ENCODE results near the gene CDIPT. TPM values are rescaled to one million over a fixed set of nuclear protein-coding genes. Genes with fewer than 3 reads are reported as not detected.

Gene CDIPT
- 80.6 and 87.8 TPM in 2 replicates for total RNA-seq

GRCh38 chr16:29862884-29863668, at the start of gene CDIPT:
Gene CDIPT, minus strand, starts transcription at chr16:29863226. Its CDS starts 369 bp downstream, at chr16:29862857.

GRCh38 chr16:29900102-29900887, 37.3 kb upstream of the CDIPT start, which contains the start of gene ASPHD1:
Gene ASPHD1, plus strand, starts transcription at chr16:29900488. Its CDS starts 484 bp downstream, at chr16:29900972.

GRCh38 chr16:29899516-29900101, 36.6 kb upstream of the CDIPT start, which contains the start of gene SEZ6L2:
Gene SEZ6L2, minus strand, starts transcription at chr16:29899550. Its CDS starts 531 bp downstream, at chr16:29899019.

GRCh38 chr16:29820271-29820701, 42.7 kb downstream of the CDIPT start, which contains the start of gene MVP:
Gene MVP, plus strand, starts transcription at chr16:29820462. Its CDS starts 10,088 bp downstream, at chr16:29830550.

GRCh38 chr16:29815793-29816693, 47.0 kb downstream of the CDIPT start, which contains the start of gene PAGR1:
Gene PAGR1, plus strand, starts transcription at chr16:29816152. Its CDS starts 374 bp downstream, at chr16:29816526.

GRCh38 chr16:29811896-29812665, 50.9 kb downstream of the CDIPT start, which contains the start of gene PRRT2:
Gene PRRT2, plus strand, starts transcription at chr16:29812193. Its CDS starts 862 bp downstream, at chr16:29813055.

Other genes with a start within 250 kb of the CDIPT start
- gene SPN, start 200.0 kb downstream of the CDIPT start, total RNA-seq = not detected in 2 replicates
- gene QPRT, start 184.0 kb downstream of the CDIPT start, total RNA-seq = 49.1 and 53.6 TPM in 2 replicates
- not detected in 2 replicates for gene C16orf54, start 117.2 kb downstream of the CDIPT start, total RNA-seq
- not detected in 2 replicates for gene ZG16, start 85.0 kb downstream of the CDIPT start, total RNA-seq
- 110 and 114 TPM in 2 replicates for gene KIF22, start 72.5 kb downstream of the CDIPT start, total RNA-seq
- 262 and 274 TPM in 2 replicates for gene MAZ, start 56.7 kb downstream of the CDIPT start, total RNA-seq
- 0.67 and 0.89 TPM in 2 replicates for gene PRRT2, start 51.0 kb downstream of the CDIPT start, total RNA-seq
- 40.0 and 42.4 TPM in 2 replicates for gene PAGR1, start 47.1 kb downstream of the CDIPT start, total RNA-seq
- gene MVP, start 42.8 kb downstream of the CDIPT start, total RNA-seq = 311 and 319 TPM in 2 replicates
- 1.7 and 3.4 TPM in 2 replicates for gene SEZ6L2, start 36.3 kb upstream of the CDIPT start, total RNA-seq
- 2.9 and 4.8 TPM in 2 replicates for gene ASPHD1, start 37.3 kb upstream of the CDIPT start, total RNA-seq
- gene KCTD13, start 63.0 kb upstream of the CDIPT start, total RNA-seq = 7.2 and 8.6 TPM in 2 replicates
- gene TMEM219, start 98.9 kb upstream of the CDIPT start, total RNA-seq = 99.9 and 105 TPM in 2 replicates
- gene TAOK2, start 110.6 kb upstream of the CDIPT start, total RNA-seq = 27.4 and 30.8 TPM in 2 replicates
- 17.3 and 18.7 TPM in 2 replicates for gene HIRIP3, start 132.4 kb upstream of the CDIPT start, total RNA-seq
- 101 and 119 TPM in 2 replicates for gene INO80E, start 133.0 kb upstream of the CDIPT start, total RNA-seq
- gene DOC2A, start 147.8 kb upstream of the CDIPT start, total RNA-seq = 0.30 and 0.34 TPM in 2 replicates
- gene C16orf92, start 160.0 kb upstream of the CDIPT start, total RNA-seq = not detected in 2 replicates
- 0.15 and 0.34 TPM in 2 replicates for gene TLCD3B, start 168.0 kb upstream of the CDIPT start, total RNA-seq
- 1,260 and 1,271 TPM in 2 replicates for gene ALDOA, start 202.5 kb upstream of the CDIPT start, total RNA-seq
- 123 and 132 TPM in 2 replicates for gene PPP4C, start 212.8 kb upstream of the CDIPT start, total RNA-seq
- gene TBX6, start 228.7 kb upstream of the CDIPT start, total RNA-seq = under 0.01 and 0.15 TPM in 2 replicates
- gene YPEL3, start 233.0 kb upstream of the CDIPT start, total RNA-seq = 25.9 and 28.7 TPM in 2 replicates

Measured in bronchus fibroblast of lung (primary cell).